ENCODE results near the gene TP53I13. TPM values are rescaled to one million over a fixed set of nuclear protein-coding genes. Genes with fewer than 3 reads are reported as not detected.

The TP53I13 gene
- total and polyA plus RNA-seq, 2 donors from 2014 or later: 51.6 to 75.5 TPM

GRCh38 chr17:29617481-29618271 is 49.2 kb downstream of the TP53I13 start:
- peak overlapping the region in 2 of 3 donors; percentile 29 to 37 for H3K4me3 ChIP-seq (ENCODE audit: low read length in 3 of 3)
- no peaks in the 10 kb centered on the region for H3K9me3 ChIP-seq (ENCODE audit: control insufficient read depth in 2 of 3, insufficient read depth in 1 of 3, low read length in 3 of 3)
- H3K27ac ChIP-seq (ENCODE audit: low read depth in 2 of 2, low read length in 2 of 2): no peak overlapping the region
- H3K27me3 ChIP-seq (ENCODE audit: control insufficient read depth, insufficient read depth, low read length): peaks cover 22% of the 10 kb centered on the region
- DNase-seq: peak in 3 of 5 donors; percentile 65 to 90 (median 70)
- no peaks in the 10 kb centered on the region for H3K36me3 ChIP-seq (ENCODE audit: control insufficient read depth in 2 of 3, insufficient read depth in 3 of 3, low read length in 3 of 3)
- H3K4me1 ChIP-seq (ENCODE audit: control insufficient read depth in 2 of 3, insufficient read depth in 2 of 3, low read depth in 1 of 3, low read length in 3 of 3): peaks cover 0 to 37% (median 17%) of the 10 kb centered on the region in 3 donors
- no peak for FAIRE-seq
- intact Hi-C loops (cut with DNase I): no loop called here
- H3K9ac ChIP-seq (ENCODE audit: low read length in 3 of 3): no peak overlapping the region
- peak; percentile 66 for TF ChIP-seq CTCF (IDR thresholded peaks at IDR 0.05; ENCODE audit: borderline replicate concordance, extremely low read depth, insufficient read depth)

DNA sequence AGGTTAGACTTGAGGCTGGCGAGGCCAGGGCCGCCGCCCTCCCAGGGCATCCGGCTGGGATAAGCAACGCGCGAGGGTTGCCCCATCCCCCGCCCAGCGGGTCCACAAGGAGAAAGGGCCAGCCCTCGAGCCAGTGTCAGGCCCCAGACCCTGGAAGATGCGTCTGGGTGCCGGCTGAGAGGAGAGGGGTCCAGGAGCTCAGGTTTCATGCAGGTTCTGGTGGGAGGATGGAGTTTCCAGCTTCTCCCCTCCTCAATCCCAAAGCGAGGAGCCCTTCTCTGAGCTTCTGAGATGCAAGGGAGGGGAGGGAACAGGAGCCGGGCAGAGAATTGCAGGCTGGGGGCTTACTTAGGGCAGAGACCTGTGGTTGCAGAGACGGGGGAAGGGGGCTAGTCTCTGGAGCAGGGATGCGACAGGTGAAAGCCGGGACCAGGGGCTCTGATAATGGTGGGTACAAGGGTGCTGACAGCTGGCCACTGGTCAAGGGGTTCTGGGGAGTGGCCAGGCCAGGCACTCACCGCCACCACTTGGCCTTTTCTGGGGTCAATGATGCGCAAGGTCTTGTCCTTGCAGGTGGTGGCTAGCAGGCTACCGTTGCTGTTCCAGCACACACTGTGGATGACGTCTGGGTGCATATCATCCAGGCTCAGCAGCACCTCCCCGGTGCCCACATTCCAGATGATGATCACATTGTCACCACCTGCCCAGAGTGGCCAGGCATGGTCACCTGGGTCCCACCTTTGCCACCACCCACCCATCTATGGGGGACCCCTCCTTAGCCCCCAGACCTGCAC is 50.0 kb downstream of the TP53I13 start:
- no peak overlapping the region for H3K4me3 ChIP-seq (ENCODE audit: low read length in 3 of 3)
- no peak overlapping the region for H3K27ac ChIP-seq (ENCODE audit: low read depth in 2 of 2, low read length in 2 of 2)
- H3K4me1 ChIP-seq (ENCODE audit: control insufficient read depth in 2 of 3, insufficient read depth in 2 of 3, low read depth in 1 of 3, low read length in 3 of 3): peaks cover 0 to 38% (median 17%) of the 10 kb centered on the region in 3 donors
- no peaks in the 10 kb centered on the region for H3K9me3 ChIP-seq (ENCODE audit: control insufficient read depth in 2 of 3, insufficient read depth in 1 of 3, low read length in 3 of 3)
- no peak for TF ChIP-seq CTCF (IDR thresholded peaks at IDR 0.05; ENCODE audit: borderline replicate concordance, extremely low read depth, insufficient read depth)
- no peaks in the 10 kb centered on the region for H3K36me3 ChIP-seq (ENCODE audit: control insufficient read depth in 2 of 3, insufficient read depth in 3 of 3, low read length in 3 of 3)
- intact Hi-C loops (cut with DNase I): no loop called here
- FAIRE-seq (no peak), DNase-seq (peak in 1 of 5 donors; percentile 62)
- H3K27me3 ChIP-seq (ENCODE audit: control insufficient read depth, insufficient read depth, low read length): peaks cover 22% of the 10 kb centered on the region
- no peak overlapping the region for H3K9ac ChIP-seq (ENCODE audit: low read length in 3 of 3)

DNA sequence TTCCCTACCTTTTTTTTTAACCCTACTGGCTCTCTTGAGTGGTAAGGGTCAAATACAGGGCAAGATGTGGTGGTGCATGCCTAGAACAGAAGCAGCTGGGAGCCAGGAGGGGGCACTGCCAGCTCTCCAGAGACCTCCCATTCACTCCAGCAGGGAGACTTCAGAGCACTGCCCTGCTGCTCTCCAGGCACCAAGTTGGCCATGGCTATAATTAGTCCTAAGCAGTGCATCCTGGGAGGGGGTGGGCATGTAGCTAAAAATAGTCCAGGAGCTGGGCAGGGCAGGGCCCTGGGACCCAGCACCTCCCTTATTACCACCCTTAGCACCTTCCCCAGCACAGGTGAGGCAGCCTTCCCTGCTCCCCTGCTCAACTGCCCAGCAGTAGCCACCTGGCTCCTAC is 50.8 kb downstream of the TP53I13 start:
- Histone ChIP-seq H3K4me1 (ENCODE audit: control insufficient read depth in 2 of 3, insufficient read depth in 2 of 3, low read depth in 1 of 3, low read length in 3 of 3) (peaks cover 0 to 34% (median 14%) of the 10 kb centered on the region in 3 donors), H3K4me3 (ENCODE audit: low read length in 3 of 3) (no peak overlapping the region), H3K36me3 (ENCODE audit: control insufficient read depth in 2 of 3, insufficient read depth in 3 of 3, low read length in 3 of 3) (no peaks in the 10 kb centered on the region), H3K27ac (ENCODE audit: low read depth in 2 of 2, low read length in 2 of 2) (no peak overlapping the region), H3K27me3 (ENCODE audit: control insufficient read depth, insufficient read depth, low read length) (peaks cover 22% of the 10 kb centered on the region), H3K9ac (ENCODE audit: low read length in 3 of 3) (no peak overlapping the region), H3K9me3 (ENCODE audit: control insufficient read depth in 2 of 3, insufficient read depth in 1 of 3, low read length in 3 of 3) (no peaks in the 10 kb centered on the region)
- DNase-seq (peak in 2 of 5 donors; percentile 52 to 63), FAIRE-seq (no peak)
- intact Hi-C loops (cut with DNase I): no loop called here
- no peak for TF ChIP-seq CTCF (IDR thresholded peaks at IDR 0.05; ENCODE audit: borderline replicate concordance, extremely low read depth, insufficient read depth)

Measured in kidney (tissue), 14 donors.